NB4 (cell line): Measurements from ENCODE around the gene ICAM1.

Source experiments
- MYC ChIP-seq: IDR thresholded peaks from 2 replicates; pipeline ENCODE4 v1.6.1; 2011; ENCODE audit warnings: low read depth, low read length
- POLR2A ChIP-seq: IDR thresholded peaks from 2 replicates; pipeline ENCODE4 v1.6.1; 2011; ENCODE audit warnings: mild to moderate bottlenecking; ENCODE audit not compliant: insufficient read length; ENCODE audit errors: extremely low read depth
- TF ChIP-seq, protein P1 (sequence below): IDR thresholded peaks from one replicate; pipeline ENCODE4 v1.5.1; 2012; ENCODE audit warnings: low read depth, low read length
- TF ChIP-seq, protein P2 (sequence below): IDR thresholded peaks from 2 replicates; pipeline ENCODE4 v1.6.1; 2011; ENCODE audit warnings: low read depth, low read length

DNA sequence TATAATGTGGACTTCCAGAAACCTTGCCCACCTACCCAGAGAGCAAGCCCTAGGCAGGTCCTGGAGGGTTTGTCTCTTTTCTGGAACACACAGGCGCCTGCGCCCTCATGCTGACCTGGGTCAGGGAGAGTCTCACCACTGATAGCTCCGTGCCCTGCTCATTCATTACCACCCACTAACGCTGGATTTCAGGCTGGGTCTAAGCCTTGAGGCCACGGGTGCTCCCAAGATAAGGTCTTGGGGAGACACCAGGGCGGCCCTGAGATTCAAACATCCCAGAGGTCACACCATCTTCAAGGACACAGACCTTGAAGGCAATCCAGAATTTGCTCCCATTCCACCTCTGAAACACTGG, 44.9 kb upstream of the ICAM1 start:
- TF ChIP-seq, protein P1, sequence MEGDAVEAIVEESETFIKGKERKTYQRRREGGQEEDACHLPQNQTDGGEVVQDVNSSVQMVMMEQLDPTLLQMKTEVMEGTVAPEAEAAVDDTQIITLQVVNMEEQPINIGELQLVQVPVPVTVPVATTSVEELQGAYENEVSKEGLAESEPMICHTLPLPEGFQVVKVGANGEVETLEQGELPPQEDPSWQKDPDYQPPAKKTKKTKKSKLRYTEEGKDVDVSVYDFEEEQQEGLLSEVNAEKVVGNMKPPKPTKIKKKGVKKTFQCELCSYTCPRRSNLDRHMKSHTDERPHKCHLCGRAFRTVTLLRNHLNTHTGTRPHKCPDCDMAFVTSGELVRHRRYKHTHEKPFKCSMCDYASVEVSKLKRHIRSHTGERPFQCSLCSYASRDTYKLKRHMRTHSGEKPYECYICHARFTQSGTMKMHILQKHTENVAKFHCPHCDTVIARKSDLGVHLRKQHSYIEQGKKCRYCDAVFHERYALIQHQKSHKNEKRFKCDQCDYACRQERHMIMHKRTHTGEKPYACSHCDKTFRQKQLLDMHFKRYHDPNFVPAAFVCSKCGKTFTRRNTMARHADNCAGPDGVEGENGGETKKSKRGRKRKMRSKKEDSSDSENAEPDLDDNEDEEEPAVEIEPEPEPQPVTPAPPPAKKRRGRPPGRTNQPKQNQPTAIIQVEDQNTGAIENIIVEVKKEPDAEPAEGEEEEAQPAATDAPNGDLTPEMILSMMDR, result no peak
- no peak for TF ChIP-seq POLR2A
- TF ChIP-seq, protein P2, sequence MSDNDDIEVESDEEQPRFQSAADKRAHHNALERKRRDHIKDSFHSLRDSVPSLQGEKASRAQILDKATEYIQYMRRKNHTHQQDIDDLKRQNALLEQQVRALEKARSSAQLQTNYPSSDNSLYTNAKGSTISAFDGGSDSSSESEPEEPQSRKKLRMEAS, result no peak
- TF ChIP-seq MYC, result no peak
